Right lung (tissue), 10 donors: Measurements from ENCODE around the gene DKK1. TPM values are rescaled to one million over a fixed set of nuclear protein-coding genes. Genes with fewer than 3 reads are reported as not detected.

Experiments
- DNase-seq, 2 donors: peaks; one replicate each; pipeline ENCODE4 v3.0.0-alpha.2; 2013
- long read RNA-seq, 8 donors: transcript quantifications; one replicate each; lab custom pipeline, GENCODE V29; 2026
- polyA plus RNA-seq, 5 donors: library from polyadenylated mRNA; unstranded; fragments of 120-200 nt; gene quantifications; one replicate each; pipeline versions ENCODE4 v1.2.1 to v1.2.3, GENCODE V29; 2013; ENCODE audit warnings: inconsistent platforms in 1 of 5, low replicate concordance in 1 of 5; ENCODE audit not compliant: insufficient read length in 5 of 5, insufficient read depth in 1 of 5

DKK1 gene, protein sequence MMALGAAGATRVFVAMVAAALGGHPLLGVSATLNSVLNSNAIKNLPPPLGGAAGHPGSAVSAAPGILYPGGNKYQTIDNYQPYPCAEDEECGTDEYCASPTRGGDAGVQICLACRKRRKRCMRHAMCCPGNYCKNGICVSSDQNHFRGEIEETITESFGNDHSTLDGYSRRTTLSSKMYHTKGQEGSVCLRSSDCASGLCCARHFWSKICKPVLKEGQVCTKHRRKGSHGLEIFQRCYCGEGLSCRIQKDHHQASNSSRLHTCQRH
- 1 to 10 TPM; 1.6 to 4.8 (median 2.5) TPM for polyA plus RNA-seq
- long read RNA-seq, donor 1, transcript DKK1-201 (4 exons, 1,790 nt): major isoform, 7 of 7 reads
- long read RNA-seq, donor 1, partial matches to known transcripts: 0 of 7 reads
- long read RNA-seq, donor 1, other reads (novel, unspliced or antisense): 0 of 7 reads
- long read RNA-seq, donor 2: 0 reads
- long read RNA-seq, donor 3, partial matches to known transcripts: 0 of 4 reads
- long read RNA-seq, donor 3, other reads (novel, unspliced or antisense): 0 of 4 reads
- long read RNA-seq, donor 4, partial matches to known transcripts: 0 of 1 reads
- long read RNA-seq, donor 4, other reads (novel, unspliced or antisense): 0 of 1 reads
- long read RNA-seq, donor 5, partial matches to known transcripts: 0 of 2 reads
- long read RNA-seq, donor 5, other reads (novel, unspliced or antisense): 0 of 2 reads
- long read RNA-seq, donor 6, partial matches to known transcripts: 0 of 3 reads
- long read RNA-seq, donor 6, other reads (novel, unspliced or antisense): 0 of 3 reads
- long read RNA-seq, donor 7, partial matches to known transcripts: 0 of 1 reads
- long read RNA-seq, donor 7, other reads (novel, unspliced or antisense): 0 of 1 reads
- long read RNA-seq, donor 8, partial matches to known transcripts: 0 of 1 reads
- long read RNA-seq, donor 8, other reads (novel, unspliced or antisense): 0 of 1 reads

DNA sequence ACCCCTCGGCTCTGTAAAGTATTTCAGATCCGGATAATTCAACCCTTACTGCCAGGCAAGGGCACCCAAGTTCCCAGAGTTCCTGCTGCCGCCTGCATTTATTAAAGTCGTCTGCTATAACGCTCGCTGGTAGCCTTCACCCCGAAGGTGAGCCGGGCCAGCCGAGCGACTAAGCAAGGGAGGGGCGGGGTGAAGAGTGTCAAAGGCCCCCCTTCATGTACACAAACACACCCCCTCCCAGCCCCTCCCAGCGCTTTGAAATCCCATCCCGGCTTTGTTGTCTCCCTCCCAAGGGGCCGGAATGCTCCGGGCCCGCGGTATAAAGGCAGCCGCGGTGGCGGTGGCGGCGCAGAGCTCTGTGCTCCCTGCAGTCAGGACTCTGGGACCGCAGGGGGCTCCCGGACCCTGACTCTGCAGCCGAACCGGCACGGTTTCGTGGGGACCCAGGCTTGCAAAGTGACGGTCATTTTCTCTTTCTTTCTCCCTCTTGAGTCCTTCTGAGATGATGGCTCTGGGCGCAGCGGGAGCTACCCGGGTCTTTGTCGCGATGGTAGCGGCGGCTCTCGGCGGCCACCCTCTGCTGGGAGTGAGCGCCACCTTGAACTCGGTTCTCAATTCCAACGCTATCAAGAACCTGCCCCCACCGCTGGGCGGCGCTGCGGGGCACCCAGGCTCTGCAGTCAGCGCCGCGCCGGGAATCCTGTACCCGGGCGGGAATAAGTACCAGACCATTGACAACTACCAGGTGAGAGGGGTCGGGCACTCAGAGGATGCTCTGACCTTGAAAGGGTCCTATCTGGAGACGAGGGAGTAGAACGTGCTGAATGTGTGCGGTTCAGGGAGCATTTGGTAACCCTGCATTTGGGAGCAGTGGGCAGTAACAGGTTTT, at the start of gene DKK1:
TSS of gene DKK1 (plus strand) at position 349 of the 889 bp plus-strand sequence. CDS start at position 503, 154 bp downstream.
- DNase-seq: peak; percentile 39 to 45

DNA sequence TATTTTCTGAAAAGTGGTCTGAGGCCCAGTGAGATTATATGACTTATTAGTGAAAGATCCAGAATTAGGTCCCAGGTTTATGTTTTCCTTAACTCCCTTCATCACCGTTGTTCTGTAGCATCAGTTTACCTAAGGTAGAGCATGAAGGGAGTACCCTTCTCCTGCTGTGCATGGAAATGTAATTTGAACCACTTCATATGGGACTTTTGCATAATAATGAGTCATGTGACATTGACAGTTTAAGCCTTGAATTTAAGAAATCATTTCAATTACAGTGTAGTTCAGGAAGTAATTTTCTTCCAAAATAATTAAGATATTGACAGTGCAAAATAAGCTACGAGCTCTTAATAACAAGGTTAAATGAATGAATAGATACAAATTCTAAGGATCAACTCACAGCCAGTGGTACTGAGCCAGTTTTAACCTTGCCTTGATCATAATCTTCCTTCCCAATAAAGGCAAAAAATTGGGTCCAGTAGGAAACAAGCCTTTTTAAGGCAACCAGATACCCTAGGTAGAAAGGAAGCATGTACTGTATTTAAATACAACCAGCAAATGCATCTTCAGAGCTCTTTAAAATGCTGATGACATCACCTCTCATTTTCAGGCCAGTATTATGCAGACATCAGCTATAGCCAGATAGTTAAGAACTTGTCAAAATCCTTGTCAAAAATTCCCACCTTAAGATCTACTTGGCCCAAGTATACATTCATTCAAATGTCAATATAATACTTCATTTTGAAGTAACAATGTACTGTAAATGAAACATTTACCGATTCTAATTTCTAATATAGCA, 48.8 kb upstream of the DKK1 start:
- DNase-seq: no peak

DNA sequence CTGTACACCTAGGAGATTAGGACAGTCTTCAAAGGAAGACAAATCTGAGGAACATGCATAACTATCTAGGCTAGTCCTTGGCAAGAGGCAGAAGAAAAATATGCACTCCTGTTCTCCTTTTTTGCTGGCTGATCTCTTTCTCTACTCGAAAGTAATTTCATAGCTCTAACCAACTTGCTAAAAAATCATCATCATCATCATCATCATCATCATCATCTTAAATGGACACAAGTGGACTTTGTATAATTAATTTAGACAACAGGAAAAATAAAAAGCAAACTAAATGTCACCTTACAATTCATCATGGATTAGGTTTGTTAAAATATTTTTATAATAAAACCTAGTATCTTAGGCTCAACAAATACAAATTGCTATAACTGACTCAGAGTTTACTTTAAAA, 47.2 kb upstream of the DKK1 start:
- DNase-seq: no peak

DNA sequence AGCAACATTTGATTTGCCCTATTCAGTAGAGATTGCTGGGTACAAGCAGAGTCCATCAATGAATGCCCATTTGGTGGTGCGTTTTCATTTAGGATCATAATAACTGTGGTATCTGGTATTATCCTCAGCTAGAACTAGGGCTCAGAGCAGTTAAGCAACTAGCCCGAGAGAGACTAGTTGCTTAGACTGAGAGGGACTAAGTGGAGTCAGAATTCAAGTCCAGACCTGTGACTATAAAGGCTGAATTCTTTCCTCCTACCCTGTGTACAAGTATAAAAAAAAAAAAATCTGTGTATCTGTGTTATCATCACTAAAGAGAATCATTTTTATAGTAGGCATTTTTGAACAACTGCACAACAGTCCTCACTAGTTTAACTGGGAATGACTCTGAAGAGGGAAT, 45.3 kb upstream of the DKK1 start:
- no peak for DNase-seq

DNA sequence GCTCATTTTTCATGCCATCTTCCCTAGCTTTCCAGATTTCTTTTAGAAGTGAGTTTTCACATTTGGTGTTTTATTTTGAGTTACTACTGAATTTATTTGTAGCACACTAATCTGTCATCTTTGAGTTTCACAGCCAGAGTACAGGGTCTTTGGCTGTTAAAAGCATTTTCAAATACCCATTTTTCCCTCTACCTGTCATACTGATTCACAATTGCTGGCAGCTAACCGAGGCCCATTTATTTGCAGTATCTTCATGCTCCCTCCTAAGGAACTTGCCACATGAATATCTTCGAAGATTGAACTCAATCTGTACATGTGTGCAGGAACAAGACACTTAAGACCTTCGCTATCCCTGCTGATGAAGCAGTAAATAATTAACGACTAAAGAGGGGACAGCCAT, 44.8 kb upstream of the DKK1 start:
- no peak for DNase-seq

DNA sequence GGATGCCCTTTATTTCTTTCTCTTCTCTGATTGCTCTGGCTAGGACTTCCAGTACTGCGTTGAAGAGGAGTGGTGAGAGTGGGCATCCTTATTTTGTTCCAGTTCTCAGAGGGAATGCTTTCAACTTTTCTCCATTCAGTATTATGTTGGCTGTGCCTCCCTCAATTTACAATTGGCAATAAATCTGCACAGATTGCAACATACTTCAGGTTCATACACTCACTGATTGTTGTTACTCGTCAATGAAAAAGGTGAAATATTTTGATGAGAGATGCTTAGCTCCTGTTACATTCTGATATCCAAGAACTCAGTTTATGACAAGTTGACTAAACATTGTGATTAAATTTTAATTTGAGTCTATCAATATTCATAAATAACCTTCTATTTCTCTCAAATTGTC, 37.9 kb upstream of the DKK1 start:
- DNase-seq: no peak

DNA sequence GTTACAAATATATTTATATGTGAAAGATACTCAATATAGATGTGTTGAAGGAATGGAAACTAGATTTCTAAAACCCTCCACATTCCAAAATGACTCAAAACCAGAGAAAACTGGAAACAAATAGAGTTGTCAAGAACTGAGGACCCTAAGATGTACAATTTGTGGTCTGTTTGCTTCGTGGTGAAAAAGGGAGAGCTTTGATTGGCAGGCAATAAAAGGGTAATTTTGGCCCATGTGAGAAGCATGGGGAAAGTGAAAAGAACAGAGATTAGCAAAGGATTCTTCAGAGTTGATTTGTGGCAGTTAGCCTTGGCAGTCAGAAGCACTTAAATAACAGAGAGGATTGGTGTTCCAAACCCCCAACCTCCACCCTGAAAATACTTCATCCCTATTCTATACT, 37.1 kb upstream of the DKK1 start:
- DNase-seq: no peak

DNA sequence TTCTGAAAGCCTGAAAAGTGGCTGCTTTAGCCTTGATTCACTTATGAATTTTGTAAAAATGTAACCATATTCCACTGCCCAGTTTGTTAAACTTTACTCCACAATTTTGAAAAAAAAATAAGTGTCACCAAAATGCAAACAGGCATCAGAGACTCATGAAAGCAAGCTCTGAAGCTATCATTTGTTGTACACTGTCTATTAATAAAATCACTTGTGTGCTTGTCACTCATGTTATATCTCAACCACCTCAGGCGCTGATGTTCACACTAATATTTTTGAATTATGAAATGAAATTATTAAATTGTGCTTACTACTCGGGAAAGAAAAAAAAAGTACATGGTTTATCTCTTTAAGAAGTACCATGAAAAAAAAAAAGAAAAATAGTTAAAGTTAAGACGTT, 34.5 kb upstream of the DKK1 start:
- DNase-seq: no peak

DNA sequence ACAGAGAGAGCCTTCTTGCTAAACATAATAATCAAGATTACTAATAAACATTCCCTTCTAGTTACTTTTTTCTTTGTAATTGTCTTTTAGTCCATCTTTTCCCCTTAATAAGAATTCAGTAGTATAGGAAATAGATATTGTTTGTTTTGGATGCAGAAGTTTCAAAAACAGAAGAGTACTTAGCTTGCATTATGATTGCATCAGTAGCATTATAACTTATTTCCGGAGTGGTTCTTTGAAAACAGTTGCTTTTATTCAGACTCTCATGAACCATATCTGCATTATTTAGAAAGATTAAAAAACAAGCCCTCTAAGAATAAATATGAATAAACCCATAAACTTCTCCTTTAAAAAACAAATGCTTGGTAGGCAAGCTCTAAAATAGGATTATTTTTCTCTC, 34.0 kb upstream of the DKK1 start:
- no peak for DNase-seq

DNA sequence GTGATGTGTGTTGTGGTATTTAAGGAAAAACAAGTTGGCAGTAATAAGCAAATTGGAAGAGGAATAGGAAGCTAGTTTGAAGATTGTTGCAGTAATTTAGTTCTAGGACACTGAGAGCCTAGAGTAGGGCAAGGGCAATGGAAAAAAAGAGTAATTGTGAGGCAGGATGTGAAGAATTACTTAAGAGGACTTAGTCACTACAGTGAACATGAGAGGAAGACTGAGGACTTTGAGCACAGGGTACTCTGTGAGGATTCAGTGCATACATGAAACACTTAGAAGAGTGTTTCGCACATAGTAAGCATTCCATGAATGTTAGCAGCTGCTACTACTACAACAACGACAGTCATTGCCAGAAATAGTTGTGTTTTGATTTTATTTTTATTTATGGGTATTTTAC, 30.9 kb upstream of the DKK1 start:
- no peak for DNase-seq

DNA sequence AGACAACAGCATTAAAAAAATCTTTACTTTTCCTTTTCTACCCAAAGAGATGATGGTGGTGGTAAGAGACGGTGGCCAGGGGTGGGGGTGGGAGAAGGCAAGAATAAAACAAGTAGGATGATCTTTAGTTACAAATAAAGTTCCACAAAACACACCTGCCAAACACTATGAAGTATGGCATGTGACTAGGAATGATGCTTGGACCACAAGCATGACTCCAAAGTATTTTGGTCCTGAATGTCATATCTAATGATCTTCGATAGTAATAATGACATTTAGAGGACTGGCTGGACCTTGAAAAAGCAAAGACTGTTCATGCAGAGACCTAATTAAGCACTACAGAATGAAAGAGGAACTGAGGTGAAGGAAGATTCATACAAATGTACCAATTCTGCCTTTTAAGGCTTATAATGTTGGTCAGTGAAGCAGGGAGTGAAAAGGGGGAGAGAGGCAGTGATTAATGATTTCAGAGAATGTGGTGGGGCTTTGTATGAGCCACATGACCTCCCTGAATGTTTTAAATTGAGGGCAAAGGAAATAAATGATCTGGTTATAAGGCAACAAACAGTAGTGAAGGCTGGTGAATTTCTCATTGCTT, 29.6 kb upstream of the DKK1 start:
- no peak for DNase-seq

DNA sequence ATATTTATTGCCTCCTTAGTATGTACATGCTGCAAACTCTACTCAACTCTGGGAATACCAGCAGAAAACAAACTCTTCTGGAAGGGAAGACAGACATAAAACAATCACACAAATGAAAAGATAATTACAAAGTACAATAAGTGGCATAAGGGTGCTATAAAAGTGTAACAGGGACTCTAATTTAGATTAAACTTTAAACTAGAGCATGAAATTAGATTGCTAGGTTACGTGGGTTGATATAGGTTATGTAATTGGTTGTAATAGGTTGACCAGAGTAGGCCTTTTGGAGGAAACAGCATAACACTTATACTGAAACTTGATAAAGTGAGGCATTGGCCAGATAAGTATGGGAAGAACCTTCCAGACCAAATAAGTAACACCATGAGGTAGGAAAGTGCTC, 26.2 kb upstream of the DKK1 start:
- DNase-seq: no peak

DNA sequence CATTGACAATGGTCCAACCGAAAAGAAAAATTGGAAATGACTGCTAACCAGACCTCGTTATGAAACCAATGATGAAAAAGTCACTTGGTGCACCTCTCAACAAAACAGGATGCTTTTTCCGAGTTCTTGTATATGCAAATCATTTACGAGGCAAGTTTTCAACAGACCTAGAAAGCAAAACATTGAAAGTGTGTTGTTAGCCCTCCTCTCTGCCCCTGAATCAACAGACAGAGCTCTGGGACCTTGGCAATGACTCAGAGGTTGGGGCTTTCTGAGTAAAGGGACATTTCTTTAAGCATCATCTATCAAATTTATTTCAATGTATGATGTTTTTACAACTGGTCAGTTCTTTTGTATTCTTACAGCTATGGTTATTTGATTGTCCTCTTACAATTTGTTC, 16.3 kb upstream of the DKK1 start:
- no peak for DNase-seq

DNA sequence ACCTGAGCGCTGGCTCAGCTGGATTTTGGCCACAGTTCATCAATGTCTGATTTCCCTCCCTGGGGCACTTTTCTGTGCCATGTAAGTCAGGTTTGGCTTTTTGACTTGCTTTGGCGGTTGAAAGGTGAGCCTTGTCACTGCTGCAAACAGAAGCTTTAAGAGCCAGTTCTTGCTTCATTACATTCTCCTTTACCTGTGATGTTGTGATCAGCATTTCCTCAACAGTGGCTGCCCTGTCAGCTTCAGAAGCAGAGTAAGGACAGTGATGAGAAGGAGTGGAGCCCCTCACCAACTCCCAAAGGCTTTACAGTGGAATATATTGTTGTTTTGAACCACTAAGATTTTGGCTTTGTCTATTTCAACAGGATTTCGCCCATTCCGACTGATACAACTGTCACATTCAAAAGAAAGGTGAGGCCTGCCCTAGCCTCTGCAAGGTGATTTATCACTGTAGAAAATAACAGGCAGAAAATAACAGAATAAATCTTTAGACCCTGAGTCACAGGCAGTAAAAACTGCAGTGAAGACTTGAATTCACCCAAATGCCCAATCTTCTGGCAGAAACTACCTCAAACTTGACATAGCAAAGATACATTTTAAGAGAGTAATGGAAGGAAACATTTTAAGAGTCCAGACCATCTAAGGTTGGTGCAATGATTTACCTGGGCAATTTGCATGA, 13.3 kb upstream of the DKK1 start:
- no peak for DNase-seq

DNA sequence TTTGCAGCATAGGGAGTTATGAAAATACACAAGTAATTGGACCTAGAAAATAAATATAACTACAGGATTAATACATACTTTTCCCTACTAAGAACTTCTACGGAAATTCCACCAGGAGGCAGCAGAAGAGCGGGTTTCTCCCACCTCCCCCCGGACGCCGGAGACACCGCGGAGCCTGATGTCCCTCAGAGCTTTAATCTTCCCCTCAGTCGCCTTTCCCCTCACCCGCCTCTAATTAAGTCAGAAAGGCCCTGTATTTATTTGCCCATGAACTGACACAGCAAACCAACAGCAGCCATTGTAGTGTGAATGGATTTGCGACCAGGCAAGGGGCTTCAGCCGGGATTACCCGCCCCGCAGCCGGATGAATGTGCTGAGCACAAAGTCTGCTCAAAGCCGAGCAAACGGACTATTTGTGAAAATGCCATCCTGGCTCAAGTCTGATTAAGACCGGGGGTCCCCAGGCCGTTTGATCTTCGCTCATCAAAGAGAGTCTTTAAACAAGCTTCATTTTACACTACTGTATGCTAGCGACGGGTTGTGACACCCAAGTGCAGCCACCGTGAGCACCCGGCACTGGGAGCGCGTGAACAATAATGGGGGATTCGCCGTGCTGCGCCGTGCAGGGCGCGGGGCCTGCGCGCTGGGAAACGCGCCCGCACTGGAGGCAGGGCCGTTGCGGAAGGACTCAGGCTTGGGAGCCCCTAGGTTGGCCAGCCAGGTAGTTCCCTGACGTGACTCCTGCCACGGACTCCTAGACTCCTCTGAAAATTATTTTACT, 5.6 kb upstream of the DKK1 start:
- DNase-seq: peak; percentile 79 to 80

DNA sequence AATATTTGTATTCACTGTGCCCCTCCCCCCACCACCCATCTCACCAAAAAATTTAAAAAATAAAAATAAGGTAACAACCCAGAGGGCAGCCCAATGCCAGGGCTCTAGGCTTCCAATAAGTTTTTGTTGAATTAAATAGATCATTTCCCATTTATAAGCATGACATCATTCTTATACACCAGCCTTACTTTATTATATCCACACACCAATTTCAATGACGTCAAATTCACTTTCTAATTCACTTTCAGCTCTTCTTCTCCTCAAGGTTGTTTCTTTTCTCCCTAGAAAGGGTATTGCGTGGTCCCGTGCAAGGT, 1.2 kb upstream of the DKK1 start:
- no peak for DNase-seq

DNA sequence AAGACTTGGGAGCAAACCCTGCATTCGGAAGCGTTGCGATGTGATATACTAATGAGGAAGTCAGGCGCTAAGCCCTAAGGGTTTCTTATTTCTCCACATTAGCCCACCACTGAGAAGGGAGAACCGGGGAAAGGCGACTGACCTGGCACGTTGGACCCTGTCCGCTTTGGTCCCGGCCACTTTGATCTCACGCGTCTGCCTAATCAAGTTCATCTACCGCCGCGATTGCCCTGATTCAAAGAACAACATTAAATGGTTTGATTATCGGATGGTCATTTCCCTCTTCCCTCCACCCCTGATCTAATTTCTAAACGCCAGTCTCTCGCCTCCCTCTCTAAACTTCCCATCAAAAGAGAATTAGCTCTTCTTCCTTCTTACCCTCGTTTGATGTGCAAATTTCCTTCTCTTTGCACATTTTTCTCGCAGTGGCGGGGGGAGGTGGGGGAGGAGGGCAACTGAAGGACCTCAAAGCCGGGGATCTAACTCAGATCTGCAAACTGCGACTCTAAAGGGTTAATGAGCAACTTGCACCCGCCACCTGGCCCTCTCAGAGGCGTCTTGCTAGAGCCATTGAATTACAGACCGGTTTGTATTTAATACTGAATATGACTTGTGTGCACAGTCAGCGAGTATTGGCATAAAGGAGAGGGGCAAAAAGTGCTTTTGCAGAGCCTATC, 687 bp upstream of the DKK1 start:
- DNase-seq: peak; percentile 19 to 32

DNA sequence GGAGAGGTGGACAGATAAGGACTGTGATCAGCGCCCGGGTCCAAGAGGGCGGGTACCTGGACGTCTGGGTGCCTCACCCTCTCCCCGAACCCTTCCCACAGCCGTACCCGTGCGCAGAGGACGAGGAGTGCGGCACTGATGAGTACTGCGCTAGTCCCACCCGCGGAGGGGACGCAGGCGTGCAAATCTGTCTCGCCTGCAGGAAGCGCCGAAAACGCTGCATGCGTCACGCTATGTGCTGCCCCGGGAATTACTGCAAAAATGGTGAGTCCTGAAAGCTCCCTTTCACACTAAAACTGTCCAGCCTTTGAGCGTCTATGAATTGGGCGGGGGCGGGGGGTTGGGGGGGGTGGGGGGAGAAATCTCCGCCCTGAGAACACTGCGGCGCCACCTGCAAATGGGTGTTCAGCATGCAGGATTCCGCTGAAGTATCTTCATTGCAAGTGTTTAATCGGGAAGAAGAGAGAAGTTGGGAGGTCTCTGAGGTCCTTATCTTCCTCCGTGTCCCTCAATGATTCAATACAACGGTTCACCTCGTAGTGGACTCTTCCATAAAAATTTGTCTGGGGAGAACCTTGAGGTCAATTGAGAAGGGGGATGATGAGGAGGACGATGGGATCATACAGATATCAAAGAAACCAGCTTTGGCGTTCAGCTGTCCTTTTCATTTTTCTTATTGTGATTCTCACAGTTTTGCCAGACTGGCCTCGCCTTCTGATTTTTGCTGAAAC, 906 bp downstream of the DKK1 start:
- no peak for DNase-seq
